ENCODE measurements around the gene TTC28.
A peak's percentile ranks its signal among the peaks of the same experiment; 100 is the strongest.

TTC28 gene

DNA sequence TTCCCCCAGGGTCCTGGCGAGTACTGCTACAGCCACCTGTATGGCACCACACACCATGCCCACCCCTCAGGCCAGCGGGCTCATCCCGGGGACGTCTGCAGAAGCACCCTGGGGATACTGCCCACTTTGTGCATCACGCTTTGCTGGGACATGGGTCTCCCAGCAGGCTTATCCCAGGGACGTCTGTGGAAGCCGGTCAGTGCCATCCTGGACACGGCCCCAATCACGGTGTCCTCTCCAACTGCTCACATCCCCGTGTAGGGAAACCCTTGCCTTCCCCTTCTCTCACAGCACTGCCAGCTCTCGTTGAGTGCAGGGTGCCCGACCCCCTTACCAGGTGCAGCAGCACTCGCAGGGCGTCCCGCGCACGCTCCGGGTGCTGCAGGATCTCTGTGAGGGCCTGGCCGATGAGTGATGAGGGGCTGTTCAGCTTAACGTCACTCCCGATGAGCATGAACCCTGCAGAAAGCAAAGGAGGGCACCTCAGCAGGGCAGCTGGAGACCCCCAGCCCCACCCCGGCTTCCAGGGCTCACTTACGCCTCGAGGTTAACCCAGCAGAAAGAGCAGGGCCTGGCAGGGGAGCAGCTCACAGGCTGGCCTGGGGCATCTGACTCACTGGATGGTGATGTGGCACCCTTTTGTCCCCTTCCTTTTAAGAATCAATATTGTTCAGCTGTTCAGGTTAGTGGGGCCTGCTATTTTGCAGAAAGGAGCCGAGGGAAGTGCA lies 683.7 kb downstream of the TTC28 start:
- DNase-seq: no peak

DNA sequence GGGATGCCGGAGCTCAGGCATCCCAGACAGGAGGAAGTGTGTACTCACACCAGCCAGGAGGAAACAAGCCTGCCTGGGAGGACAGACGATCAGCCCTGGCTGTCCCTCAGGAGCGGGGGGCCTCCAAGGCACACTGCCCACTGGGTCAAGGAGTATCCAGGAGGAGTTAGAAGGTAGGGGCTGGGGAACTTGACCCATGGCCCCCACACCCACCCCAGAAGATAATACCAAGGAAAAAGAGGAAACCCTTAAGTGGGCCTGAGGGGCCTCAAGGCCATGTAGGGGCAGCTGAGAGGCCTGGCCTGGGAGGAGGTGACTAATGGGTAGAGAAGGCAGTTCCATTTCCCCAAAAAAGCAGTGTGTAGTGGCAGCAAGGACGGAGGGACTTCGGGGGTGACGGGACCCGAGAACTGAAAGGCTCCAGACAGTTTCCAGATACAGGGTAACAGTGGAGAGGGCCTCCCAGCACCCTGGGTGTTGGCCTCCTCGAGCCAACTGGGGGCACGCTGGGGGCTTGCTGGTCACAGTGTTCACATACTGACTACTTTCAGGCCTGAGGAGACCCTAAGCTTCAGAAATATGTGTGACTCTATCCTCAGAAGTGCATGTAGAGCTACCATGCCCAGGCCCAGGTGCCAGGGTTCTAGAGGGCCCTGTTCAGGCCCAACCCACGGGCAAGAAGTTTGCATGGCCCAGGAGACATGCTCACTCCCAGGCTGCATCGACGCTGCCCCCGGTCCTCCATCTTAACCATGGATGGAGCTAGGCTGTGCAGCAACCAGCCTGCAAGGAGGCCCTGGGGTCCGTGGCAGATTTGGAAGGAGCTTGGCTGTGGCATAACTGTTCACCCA lies 684.9 kb downstream of the TTC28 start:
- DNase-seq: no peak

DNA sequence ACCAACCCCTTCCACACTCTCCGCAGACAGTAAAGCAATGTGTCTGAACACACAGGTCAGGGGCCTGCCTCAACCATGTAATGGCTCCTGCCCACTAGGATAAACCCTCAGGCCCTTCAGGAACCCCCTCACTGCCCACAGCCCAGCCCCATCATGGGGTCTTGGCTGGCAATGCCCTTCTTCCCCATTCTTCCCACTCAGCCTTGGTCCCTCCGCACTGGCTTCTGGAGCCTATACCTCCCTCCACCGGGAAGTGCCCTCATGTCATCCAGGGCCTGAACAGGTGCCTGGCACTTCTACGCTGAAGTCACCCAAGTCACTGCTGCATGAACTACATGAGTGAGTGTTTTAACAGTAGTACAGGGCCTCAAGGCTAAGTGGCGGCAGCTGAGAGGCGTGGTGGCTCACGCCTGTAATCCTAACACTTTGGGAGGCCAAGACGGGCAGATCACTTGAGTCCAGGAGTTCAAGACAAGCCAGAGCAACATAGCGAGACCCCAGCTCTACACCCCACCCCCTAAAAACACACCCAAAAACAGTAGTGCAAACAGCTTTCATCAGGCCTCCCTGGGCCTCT lies 685.8 kb downstream of the TTC28 start:
- DNase-seq: no peak

DNA sequence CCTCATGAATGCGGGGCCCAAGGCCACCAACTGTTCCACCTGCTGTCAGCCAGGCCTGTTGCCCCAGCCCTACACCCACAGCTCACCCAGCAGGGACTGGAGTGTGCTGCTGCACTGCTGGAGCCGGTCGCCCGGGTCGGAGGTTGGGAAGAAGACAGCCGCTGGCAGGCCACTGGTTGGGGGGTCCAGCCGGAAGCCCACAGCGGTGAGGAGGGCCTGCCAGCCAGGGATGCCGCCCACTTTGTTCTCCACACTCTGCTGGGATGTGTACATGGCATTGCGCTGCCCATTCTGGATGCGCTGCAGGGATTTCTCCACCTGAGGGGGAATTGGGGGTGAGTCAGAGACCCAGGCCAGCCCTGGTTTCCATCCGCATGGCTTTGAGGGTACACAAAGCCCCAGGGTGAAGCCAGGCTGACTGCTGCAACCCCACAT lies 686.4 kb downstream of the TTC28 start:
- DNase-seq: no peak

DNA sequence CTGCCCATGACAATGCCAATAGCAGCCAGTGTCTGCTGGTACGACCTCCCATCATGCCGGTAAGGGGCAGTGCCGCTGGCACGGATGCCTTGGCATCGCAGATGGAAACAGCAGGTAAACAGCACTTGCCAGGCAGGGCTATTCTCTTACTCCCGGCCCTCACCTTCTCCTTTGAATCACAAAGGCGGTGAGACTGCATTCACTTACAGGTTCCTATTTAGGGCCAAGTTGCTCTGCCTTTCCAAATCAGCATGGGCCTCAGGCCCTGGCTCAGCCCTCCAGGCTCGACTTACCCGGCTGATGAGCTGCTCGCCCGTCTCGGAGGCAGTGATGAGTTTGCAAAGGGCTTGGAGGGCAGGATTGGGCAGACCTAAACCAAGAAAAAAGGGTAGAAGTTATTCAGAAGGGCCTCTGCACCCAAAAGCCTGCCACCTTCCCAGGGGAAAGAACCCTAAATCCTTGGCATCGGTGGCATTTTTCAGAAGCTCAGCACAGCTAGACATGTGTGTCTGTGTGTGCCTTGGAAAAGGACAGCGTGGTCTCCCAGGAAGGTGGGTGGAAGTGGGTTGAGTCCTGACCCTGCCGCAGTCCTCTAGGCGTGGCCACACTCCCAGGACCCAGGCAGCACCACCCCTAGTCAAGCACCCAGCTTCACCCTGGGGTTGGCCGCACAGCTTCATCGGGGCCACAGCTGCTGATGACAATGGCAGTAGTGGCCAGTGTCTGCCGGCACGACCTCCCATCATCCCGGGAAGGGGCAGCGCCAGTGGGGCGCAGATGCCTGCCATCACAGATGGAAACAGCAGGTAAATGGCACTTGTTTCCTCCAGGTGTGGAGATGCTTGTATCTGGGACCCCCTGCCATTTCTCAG lies 687.1 kb downstream of the TTC28 start:
- no peak for DNase-seq

DNA sequence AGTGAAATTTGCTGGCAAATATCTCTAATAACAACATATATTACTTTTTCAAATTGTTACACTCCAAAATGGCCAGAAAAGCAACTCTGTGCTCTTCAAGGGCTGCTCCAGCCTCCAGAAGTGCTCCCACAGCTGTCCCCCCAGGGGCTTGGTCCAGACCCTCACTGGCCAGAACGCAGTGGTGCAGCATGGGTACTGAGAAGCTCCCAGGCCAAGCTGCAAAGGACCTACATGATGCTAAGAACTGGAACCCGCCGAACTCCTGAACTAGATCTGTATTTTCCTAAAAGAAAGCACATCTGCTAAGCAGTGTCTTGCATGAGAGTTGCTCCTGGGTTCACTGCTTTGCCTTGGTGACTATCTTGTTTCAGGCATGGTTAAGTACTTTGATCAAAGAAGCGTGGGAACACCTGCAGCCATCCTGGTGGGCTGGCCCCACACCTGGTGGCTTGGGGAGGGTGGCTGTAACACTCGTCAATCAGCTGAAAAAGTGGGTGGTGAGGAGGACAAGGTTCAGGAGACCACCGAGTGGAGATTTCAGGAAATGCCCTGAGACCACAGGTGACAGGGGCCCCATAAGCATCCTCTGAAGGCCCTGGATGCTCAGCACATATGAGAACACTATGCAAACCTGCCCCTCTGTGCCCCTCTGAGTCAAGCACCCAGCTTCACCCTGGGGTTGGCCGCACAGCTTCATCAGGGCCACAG lies 687.9 kb downstream of the TTC28 start:
- DNase-seq: no peak

DNA sequence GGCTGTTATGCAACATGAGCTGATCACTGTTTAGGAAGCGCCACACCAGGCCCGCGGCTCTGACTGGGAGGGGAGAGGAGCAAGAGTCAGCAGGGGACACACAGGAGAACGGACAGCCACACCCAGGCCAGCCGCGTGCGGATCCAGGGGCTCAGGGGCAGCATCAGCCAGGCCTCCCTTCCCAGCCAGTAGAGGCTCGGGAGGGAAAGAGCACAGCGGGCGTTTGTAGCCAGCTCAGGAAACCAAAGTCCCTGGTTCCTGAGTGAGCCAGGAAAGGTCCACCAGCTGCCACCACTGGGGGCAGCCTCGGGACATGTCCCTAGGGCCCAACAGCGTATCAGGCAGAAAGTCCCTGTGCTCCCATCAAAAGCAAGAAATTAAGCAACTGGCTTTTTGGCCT lies 688.8 kb downstream of the TTC28 start:
- no peak for DNase-seq

DNA sequence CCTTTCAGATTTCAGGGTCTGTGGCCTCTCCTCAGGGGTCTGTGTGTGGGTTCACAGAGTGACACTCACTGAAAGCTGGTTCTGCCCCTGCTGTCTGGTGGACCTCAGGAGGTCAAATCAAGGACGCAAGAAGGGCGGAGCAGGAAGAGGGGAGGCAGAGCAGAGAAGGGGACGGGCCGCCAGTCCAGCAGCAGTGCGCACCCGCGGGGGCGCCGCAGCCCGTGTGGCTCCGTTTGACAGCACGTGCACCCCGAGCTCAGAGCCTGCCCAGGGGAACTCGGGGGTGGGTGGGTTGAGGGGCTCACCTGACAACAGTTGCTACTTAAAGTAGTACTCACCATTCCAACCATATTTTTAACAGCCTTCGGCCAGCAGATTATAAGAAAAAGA lies 689.2 kb downstream of the TTC28 start:
- peak; percentile 32 for DNase-seq

DNA sequence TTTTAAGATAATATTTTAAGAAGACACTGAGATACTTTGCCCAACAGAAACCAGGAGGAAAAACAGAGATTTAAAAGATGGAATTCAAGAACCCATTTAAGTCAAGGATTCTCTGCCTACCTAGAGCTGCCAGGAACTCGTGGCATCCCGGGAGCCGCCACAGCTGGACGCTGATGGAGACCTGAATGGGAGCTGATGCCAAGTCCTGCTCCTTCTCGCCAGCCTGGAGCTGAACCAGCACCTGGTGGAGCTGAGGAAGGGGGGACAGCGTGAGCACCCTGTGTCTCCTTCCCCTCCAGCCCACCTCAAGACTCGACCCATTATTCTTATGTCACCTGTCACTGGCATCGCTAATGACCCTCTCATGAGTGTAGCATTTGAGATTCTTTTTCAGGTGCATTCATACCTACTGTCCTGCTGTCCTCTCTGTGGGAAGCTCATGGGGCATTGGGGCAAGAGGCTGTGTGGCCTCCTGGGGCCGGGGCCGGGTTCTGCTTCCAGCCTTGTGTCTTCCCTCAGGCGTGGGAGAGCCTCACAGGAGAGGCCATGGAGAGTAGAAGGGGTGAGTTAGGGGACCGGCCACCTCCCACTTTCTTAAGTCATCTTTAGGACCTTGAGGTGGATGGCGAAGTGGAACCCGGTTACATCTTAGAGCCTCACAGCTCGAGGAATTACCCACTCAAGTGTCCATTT lies 689.7 kb downstream of the TTC28 start:
- peak; percentile 1 for DNase-seq

DNA sequence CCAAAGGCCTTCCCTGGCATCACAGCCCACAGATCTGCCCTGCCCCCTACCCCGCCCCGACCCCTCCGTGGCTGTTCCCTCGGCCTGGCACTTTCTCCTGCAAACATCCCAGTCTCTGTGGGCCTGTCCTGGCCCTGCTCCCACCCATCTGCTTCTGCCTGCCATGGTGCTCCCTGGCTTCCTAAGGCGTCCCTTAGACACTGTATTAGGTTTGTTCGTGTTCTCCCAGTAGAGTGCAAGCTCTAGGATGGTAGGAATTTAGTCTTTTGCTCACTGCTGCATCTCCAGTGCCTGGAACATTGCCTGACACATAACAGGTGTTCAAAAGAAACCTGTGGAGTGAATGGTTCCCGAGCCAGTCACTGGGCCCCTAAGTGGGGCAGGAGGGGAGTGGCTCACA lies 690.9 kb downstream of the TTC28 start:
- DNase-seq: peak; percentile 24

DNA sequence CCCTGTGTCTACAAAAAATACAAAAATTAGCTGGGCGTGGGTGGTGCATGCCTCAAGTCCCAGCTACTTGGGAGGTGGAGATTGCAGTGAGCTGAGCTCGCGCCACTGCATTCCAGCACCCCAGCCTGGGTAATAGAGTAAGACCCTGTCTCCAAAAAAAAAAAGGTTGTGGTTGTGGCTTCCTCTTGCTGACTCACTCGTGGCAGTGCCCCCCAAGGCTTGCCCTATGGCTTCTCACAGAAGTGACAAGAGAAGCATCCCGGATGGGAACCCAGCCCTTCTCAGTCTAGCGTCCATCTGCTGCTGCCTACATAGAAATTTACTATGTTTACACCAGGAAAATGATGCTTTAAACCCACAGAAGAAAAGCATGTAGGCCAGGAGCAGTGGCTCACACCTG lies 692.1 kb downstream of the TTC28 start:
- peak; percentile 51 for DNase-seq

DNA sequence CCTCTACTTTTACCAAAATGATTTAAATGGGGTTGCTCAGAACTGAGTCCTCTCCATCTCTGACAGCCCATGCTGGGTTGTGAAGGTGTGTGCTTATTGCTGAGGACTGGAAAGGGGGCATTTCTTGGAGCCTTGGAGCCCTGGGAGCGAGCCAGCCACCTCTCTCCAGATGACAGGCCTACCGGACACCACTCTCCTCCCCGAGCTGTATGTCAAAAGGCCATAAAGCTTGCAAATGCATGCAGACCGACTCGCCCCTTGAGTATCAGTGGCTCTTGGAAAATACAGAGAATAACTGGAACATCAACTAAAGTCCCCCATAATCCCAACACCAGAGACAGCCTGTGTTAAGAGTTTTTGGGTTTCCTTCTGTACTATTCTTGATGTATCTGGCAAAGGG lies 692.7 kb downstream of the TTC28 start:
- DNase-seq: peak; percentile 24

DNA sequence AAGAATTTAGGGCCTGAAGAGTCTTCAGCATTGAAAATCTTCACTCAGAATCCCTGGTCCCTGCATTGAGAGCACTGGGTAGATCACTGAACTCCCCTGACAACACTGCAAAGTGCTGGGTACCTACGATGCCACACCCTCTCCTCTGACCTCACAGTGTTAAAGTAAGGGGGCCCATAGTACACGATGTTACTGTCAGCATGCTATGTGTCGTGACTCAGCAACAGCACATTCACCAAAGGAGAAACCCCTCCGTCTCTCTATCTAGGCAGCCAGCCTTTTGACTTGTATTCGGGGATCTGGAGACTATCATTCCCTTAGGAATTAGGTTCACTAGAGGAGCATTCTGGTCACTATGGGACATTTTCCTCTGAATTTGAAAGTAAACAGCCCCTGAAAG lies 693.2 kb downstream of the TTC28 start:
- DNase-seq: peak; percentile 30

DNA sequence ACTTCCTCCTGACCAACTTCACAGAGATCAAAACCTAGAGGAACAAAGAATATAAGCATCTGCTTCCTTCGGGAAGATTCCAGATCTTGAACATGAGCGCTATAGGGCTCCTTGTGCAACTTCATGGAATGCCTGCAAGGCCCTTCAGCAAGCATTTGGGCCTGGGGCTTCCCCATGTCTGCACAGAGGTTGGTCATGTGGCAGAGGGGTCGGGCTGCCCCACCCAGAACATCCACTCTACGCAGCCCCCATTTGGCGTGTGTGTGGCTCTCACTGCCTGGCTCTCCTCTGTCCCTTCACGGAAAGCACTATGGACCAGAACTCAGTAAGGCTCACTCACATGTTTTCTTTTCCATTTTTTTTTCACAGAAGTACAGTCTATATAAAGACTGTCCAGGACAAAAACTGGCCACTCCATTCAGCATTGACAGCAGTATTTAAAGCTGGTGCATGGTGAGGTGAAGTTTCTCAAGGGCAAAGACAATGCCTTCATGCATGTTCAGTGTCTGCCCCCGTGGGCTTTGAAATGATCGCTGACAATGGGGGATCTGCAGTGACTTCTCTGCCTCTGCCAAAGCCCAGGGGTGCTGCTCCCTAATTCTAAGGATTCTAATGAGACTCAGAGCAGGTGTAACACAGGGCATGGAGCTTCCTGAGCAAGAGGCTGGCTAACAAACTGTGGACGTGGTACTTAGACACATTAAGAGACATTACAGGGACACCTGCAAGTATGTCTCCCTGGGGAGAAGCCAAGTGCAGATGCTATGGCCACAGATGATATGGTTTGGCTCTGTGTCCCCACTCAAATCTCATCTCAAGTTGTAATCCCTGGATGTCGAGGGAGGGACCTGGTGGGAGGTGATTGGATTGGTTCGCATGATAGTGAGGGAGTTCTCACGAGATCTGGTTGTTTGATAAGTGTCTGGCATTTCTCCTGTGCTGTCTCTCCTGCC lies 694.0 kb downstream of the TTC28 start:
- peak; percentile 26 for DNase-seq

DNA sequence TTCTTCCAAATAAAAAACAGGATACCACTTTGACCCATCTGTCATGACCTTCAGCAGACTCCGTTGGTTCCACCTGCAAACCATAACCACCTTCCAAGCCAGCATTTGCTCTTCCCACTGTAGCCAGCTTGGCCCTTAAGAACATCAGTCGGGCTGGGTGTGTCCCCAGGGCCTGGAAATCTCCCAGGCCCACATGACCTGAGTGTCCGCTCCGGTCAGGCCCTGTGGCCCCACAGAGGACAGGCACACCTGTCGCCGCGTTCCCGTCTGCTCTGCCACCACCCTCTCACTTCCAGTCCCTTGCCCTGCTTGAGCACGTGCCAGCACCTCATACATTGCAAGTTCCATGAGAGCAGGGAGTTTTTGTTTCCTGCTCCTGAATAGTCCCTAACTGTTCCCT lies 694.9 kb downstream of the TTC28 start:
- DNase-seq: no peak

DNA sequence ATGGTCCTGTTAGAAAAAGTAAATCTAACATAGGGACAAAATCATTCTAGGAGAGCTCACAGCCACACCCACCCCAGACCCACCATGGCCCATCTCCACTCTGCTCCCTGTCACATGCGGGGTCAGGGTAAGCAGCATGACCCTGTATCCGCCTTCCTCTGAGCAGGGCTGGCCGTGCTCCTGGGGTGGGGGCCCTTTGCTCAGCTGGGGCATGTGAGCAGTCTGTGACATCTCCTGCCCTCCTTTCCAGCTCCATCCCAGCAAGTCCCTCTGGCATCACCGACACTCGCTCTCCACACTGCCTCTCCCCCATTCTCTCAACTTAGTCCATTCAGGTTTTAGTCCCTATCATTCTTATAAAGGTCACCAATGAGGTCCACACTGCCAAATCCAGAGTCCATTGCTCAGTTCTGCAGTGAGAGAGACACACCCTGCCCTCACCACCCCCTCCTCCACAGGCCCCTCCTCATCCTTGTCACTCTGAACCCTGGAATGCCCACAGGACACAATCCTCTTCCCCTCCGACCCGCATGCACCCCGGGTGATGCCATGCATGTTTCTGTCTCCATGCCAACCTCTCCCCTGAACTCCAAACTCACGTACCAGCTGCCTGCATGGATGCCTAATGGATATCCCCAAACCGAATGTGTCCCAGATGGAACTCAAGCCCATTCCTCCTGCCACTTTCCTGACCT lies 695.5 kb downstream of the TTC28 start:
- peak; percentile 28 for DNase-seq

DNA sequence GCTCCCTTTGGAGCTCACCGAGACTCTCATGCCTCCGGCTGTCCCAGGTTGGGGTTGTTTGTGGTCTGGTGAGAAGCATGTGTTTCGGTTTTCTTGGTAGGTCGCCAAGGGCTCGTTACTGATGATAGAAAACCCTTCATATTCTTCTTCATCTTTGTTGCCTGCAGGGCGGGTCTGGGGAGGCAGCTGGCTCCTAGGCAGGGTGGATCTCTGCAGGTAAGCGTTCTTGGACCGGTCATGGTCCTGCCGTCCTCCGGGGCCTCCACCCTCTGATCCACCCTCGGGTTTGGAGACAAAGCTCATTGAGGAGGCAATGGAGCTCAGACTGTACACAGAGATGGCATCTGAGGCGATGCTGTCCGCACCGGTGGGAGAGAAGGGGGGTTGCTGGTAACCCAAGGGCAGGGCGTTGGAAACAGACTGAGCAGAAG lies 696.3 kb downstream of the TTC28 start:
- no peak for DNase-seq

DNA sequence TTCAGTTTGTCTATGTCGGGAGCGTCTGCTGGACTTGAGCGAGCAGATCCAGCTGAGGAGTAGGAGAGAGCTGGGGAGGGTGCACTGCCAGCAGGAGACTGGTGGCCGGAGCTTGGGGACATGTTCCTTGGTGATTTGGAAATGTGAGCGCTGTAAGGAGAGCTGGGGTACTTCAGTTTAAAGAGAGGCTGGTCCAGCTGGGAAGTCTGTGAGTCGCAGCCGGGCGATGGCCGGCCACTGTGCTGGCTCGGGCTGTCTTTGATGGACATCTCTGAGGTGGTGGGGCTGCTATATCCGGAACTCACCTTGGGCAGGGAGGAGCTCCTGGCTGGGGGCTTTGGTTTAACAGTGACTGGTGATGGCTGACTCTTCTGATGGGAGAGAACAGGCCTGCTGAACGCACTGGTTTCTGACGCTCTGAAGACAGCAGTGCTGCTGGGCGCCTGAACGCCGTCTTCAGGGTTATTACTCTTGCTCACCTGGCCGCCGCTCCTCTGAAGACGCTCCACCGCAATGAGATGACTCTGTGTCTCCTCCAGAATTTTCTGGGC lies 696.9 kb downstream of the TTC28 start:
- no peak for DNase-seq

DNA sequence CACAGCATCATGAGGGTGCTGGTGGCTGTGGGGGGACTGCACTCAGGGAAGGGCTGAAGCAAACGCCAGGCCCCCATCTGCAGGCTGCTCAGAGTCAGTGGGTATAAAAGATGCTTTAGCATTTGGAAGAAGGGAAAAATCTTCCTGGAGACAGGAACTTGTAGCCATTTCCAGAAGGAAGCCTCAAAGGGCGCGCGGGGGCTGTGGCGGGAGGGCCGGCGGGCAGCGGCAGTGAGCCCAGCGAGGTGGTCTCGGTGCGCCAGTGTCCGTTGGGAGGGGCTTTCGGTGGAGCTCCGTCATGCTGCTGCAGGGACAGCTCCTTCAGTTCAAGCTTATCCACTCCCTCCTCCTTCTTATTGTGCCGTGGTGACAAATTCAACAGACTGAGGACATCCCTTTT lies 697.5 kb downstream of the TTC28 start:
- DNase-seq: no peak
